ENCODE measurements around the gene RAB42. TPM values are rescaled to one million over a fixed set of nuclear protein-coding genes. Genes with fewer than 3 reads are reported as not detected.

The RAB42 gene
- total and polyA plus RNA-seq, 9 of the 15 experiments (the other 6 are each of a cell fraction or from before 2014, with no cell fraction given): 0.07 to 0.14 (median 0.12) TPM; not detected in 6

GRCh38 chr1:28642847-28643635 is 51.0 kb downstream of the RAB42 start, which contains the start of gene TAF12 (continued):
- peak; percentile 81; the same call in 1 of the 2 replicates for TF ChIP-seq TOE1 (IDR thresholded peaks at IDR 0.05; ENCODE audit: borderline replicate concordance)
- TF ChIP-seq TOE1 (CRISPR knock-in tag; IDR thresholded peaks at IDR 0.05; ENCODE audit: borderline replicate concordance, low read depth): peak; percentile 40; the same call in 1 of the 2 replicates
- TF ChIP-seq ZNF347 (CRISPR knock-in tag; IDR thresholded peaks at IDR 0.05; ENCODE audit: low read depth): no peak
- TF ChIP-seq E2F1 (CRISPR knock-in tag; IDR thresholded peaks at IDR 0.05): peak; percentile 70; the same call in 1 of the 2 replicates
- peak; percentile 88 for TF ChIP-seq CGGBP1 (CRISPR knock-in tag; IDR thresholded peaks at IDR 0.05)
- no peak for TF ChIP-seq E4F1 (CRISPR knock-in tag; IDR thresholded peaks at IDR 0.05; ENCODE audit: borderline replicate concordance)
- no peak for TF ChIP-seq NR0B1 (IDR thresholded peaks at IDR 0.05; ENCODE audit: partially characterized antibody)
- TF ChIP-seq RAD51 (IDR thresholded peaks at IDR 0.05; ENCODE audit: borderline replicate concordance, low read depth): peak; percentile 69
- no peak for TF ChIP-seq ZNF449 (CRISPR knock-in tag; IDR thresholded peaks at IDR 0.05)
- no peak for TF ChIP-seq PCBP2 (IDR thresholded peaks at IDR 0.05; ENCODE audit: low read depth, low read length, poor library complexity, severe bottlenecking)
- TF ChIP-seq NCOA2 (IDR thresholded peaks at IDR 0.05; ENCODE audit: partially characterized antibody in 2 of 2): no peak
- no peak for TF ChIP-seq ZNF274 (IDR thresholded peaks at IDR 0.05; ENCODE audit: borderline replicate concordance, low read depth, low read length)
- no peak; the same call in 1 of the 2 replicates for TF ChIP-seq ZNF134 (CRISPR knock-in tag; conservative IDR thresholded peaks at IDR 0.05)
- 0 out of 2 replicates have a peak, but pooled peaks have one; percentile 61 for TF ChIP-seq ZNF175 (CRISPR knock-in tag; IDR thresholded peaks at IDR 0.05; ENCODE audit: low read depth)
- TF ChIP-seq TAF1 (IDR thresholded peaks at IDR 0.05; ENCODE audit: control insufficient read depth, extremely low read depth, insufficient read depth, low read length, severe bottlenecking): peak; percentile 99
- TF ChIP-seq TCF7L2 (IDR thresholded peaks at IDR 0.05; ENCODE audit: low read depth, low read length): no peak
- TF ChIP-seq FOXA1 (IDR thresholded peaks at IDR 0.05; ENCODE audit: borderline replicate concordance): no peak
